Bronchial smooth muscle cell (primary cell): ENCODE results near the gene OR8U1. TPM values are rescaled to one million over a fixed set of nuclear protein-coding genes. Genes with fewer than 3 reads are reported as not detected.

Experiments used
- total RNA-seq: library from RNA; depleted of rRNA; stranded (reverse); fragments of >200 nt; gene quantifications from 2 replicates; pipeline ENCODE4 v1.2.1, GENCODE V29; 2014

The OR8U1 gene
- total RNA-seq: not detected in 2 replicates

GRCh38 chr11:56375324-56375723 is at the start of gene OR8U1:
Gene OR8U1 (plus strand): TSS chr11:56375624. CDS start chr11:56375624, 0 bp downstream.

DNA sequence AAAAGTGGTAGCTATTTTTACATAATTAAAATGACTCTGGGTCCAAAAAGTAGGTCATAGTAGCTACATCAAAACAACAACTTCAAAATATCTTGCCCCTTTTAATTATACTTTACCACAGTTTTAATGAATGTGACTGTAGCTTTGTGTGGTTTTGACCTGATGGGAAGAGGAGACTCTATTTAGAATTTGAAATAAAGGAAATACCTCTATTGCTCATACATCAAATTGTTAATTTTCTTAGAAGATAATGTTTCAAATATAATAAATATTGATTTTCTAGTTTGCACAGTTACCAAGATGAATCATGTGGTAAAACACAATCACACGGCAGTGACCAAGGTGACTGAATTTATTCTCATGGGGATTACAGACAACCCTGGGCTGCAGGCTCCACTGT is 29.7 kb upstream of the OR8U1 start, which contains the start of gene OR8K1:
Gene OR8K1, plus strand, starts transcription at position 301 of the 400 bp plus-strand sequence. Its CDS starts 0 bp downstream, at position 301.

GRCh38 chr11:56353991-56354390 is 21.4 kb upstream of the OR8U1 start, which contains the start of gene OR8J1:
Gene OR8J1 (plus strand): TSS chr11:56354291. CDS start chr11:56360247, 5,956 bp downstream.

GRCh38 chr11:56412396-56412795 is 37.0 kb downstream of the OR8U1 start, which contains the start of gene OR5AL1:
Gene OR5AL1 (plus strand): TSS chr11:56412696.

Other genes starting within 250 kb of the OR8U1 start
- not detected in 2 replicates for gene OR8J3, start 235.4 kb upstream of the OR8U1 start, total RNA-seq
- not detected in 2 replicates for gene OR8K5, start 215.3 kb upstream of the OR8U1 start, total RNA-seq
- not detected in 2 replicates for gene OR5J2, start 199.0 kb upstream of the OR8U1 start, total RNA-seq
- gene OR5T2, start 141.4 kb upstream of the OR8U1 start, total RNA-seq: not detected in 2 replicates
- gene OR5T3, start 123.4 kb upstream of the OR8U1 start, total RNA-seq: not detected in 2 replicates
- gene OR5T1, start 101.5 kb upstream of the OR8U1 start, total RNA-seq: not detected in 2 replicates
- gene OR8H1, start 83.4 kb upstream of the OR8U1 start, total RNA-seq: not detected in 2 replicates
- not detected in 2 replicates for gene OR8K3, start 60.5 kb upstream of the OR8U1 start, total RNA-seq
- not detected in 2 replicates for gene OR8K1, start 29.6 kb upstream of the OR8U1 start, total RNA-seq
- not detected in 2 replicates for gene OR8J1, start 21.3 kb upstream of the OR8U1 start, total RNA-seq
- gene OR5AL1, start 37.1 kb downstream of the OR8U1 start, total RNA-seq: not detected in 2 replicates
- gene OR5M3, start 97.7 kb downstream of the OR8U1 start, total RNA-seq: not detected in 2 replicates
- gene OR5M8, start 115.7 kb downstream of the OR8U1 start, total RNA-seq: not detected in 2 replicates
- gene OR5M11, start 167.6 kb downstream of the OR8U1 start, total RNA-seq: not detected in 2 replicates
- not detected in 2 replicates for gene OR5M10, start 202.1 kb downstream of the OR8U1 start, total RNA-seq
- not detected in 2 replicates for gene OR5M1, start 239.2 kb downstream of the OR8U1 start, total RNA-seq